IMR-90 (cell line): ENCODE results near the gene PAN2. TPM values are rescaled to one million over a fixed set of nuclear protein-coding genes. Genes with fewer than 3 reads are reported as not detected.

ENCODE experiments used
- ATAC-seq: fragments of 200-7000 bp; cut with Tn5 transposase; 2 replicates; pipeline ENCODE4 v1.9.1; 2020; ENCODE audit warnings: low read depth, mild to moderate bottlenecking, moderate library complexity
- BruUV-seq: library from RNA; stranded (reverse); fragments of 400-500 nt; replicated peaks from 2 replicates; lab custom pipeline; 2021; lab: Mats Ljungman, UMichigan
- CTCF ChIA-PET: fragments of 300-600 bp; formaldehyde crosslinking; extraction: SDS; loops from one replicate; lab custom pipeline; 2021; ENCODE audit warnings: antibody characterized with exemption; lab: Yijun Ruan, JAX
- POLR2A ChIA-PET: fragments of 300-600 bp; sonication (Branson Sonifier 250); formaldehyde crosslinking; loops from one replicate; lab custom pipeline; 2022; ENCODE audit warnings: antibody characterized with exemption; ENCODE audit not compliant: unreplicated experiment; lab: Charles Lee
- DNase-seq: peaks from one replicate; pipeline ENCODE4 v3.0.0; 2013
- H2AFZ ChIP-seq: replicated peaks from 2 replicates; pipeline ENCODE3; 2013; ENCODE audit warnings: low read length, mild to moderate bottlenecking; ENCODE audit not compliant: poor library complexity
- H2AK5ac ChIP-seq: 2 replicates; pipeline ENCODE4 v1.6.1; 2013; ENCODE audit warnings: low read depth, low read length, inconsistent platforms
- H2AK9ac ChIP-seq: replicated peaks from 2 replicates; pipeline ENCODE3; 2013; ENCODE audit warnings: mild to moderate bottlenecking, low read depth, low read length, moderate library complexity; ENCODE audit not compliant: poor library complexity
- H2BK120ac ChIP-seq: 2 replicates; pipeline ENCODE4 v1.6.1; 2013; ENCODE audit warnings: low read depth, low read length, inconsistent platforms
- H2BK15ac ChIP-seq: 3 replicates; pipeline ENCODE4 v1.6.1; 2013; ENCODE audit warnings: low read depth, low read length, inconsistent platforms
- H2BK20ac ChIP-seq: 2 replicates; pipeline ENCODE4 v1.6.1; 2013; ENCODE audit warnings: low read depth, mild to moderate bottlenecking, inconsistent platforms, low read length, moderate library complexity
- H2BK5ac ChIP-seq: 2 replicates; pipeline ENCODE4 v1.6.1; 2013; ENCODE audit warnings: mild to moderate bottlenecking, low read depth, low read length, inconsistent platforms; ENCODE audit not compliant: poor library complexity, severe bottlenecking
- H3K14ac ChIP-seq: replicated peaks from 2 replicates; pipeline ENCODE4 v1.6.1; 2013; ENCODE audit warnings: low read depth, low read length, inconsistent platforms
- H3K18ac ChIP-seq: 2 replicates; pipeline ENCODE4 v1.6.1; 2013; ENCODE audit warnings: low read depth, low read length, control low read depth
- H3K23ac ChIP-seq: 2 replicates; pipeline ENCODE4 v1.6.1; 2013; ENCODE audit warnings: low read depth, low read length, inconsistent platforms
- H3K27ac ChIP-seq: 2 replicates; pipeline ENCODE4 v1.5.1; 2013; ENCODE audit warnings: mild to moderate bottlenecking, control low read depth, low read length; ENCODE audit not compliant: insufficient read depth
- H3K27me3 ChIP-seq: 2 replicates; pipeline ENCODE4 v1.6.1; 2013; ENCODE audit warnings: low read length; ENCODE audit not compliant: control insufficient read depth, insufficient read depth
- H3K36me3 ChIP-seq: 2 replicates; pipeline ENCODE4 v1.6.1; 2013; ENCODE audit warnings: low read length, mixed read lengths; ENCODE audit not compliant: control insufficient read depth, insufficient read depth
- H3K4ac ChIP-seq: 2 replicates; pipeline ENCODE4 v1.6.1; 2013; ENCODE audit warnings: low read depth, low read length, inconsistent platforms
- H3K4me1 ChIP-seq: 2 replicates; pipeline ENCODE4 v1.6.1; 2013; ENCODE audit warnings: low read length, mixed read lengths; ENCODE audit not compliant: control insufficient read depth, insufficient read depth
- H3K4me2 ChIP-seq: 2 replicates; pipeline ENCODE4 v1.6.1; 2013; ENCODE audit warnings: low read depth, mild to moderate bottlenecking, control low read depth, low read length, moderate library complexity
- H3K4me3 ChIP-seq: 2 replicates; pipeline ENCODE4 v1.5.1; 2013; ENCODE audit warnings: low read depth, mild to moderate bottlenecking, control low read depth, low read length, moderate library complexity; ENCODE audit not compliant: insufficient read depth
- H3K56ac ChIP-seq: 2 replicates; pipeline ENCODE4 v1.6.1; 2013; ENCODE audit warnings: low read length, inconsistent platforms; ENCODE audit not compliant: insufficient read depth; ENCODE audit errors: extremely low read depth
- H3K79me1 ChIP-seq, 2 experiments: 2 replicates each; pipeline ENCODE4 v1.6.1; 2013; ENCODE audit warnings: low read length in 2 of 2, inconsistent platforms in 1 of 2, low read depth in 1 of 2
- H3K9ac ChIP-seq: 2 replicates; pipeline ENCODE4 v1.6.1; 2013; ENCODE audit warnings: low read depth, low read length, control low read depth
- H3K9me1 ChIP-seq: 2 replicates; pipeline ENCODE4 v1.6.1; 2013; ENCODE audit warnings: low read length, inconsistent platforms; ENCODE audit not compliant: insufficient read depth
- H3K9me3 ChIP-seq: 2 replicates; pipeline ENCODE4 v1.6.1; 2013; ENCODE audit warnings: low read length; ENCODE audit not compliant: control insufficient read depth, insufficient read depth
- H4K20me1 ChIP-seq: 2 replicates; pipeline ENCODE4 v1.6.1; 2013; ENCODE audit warnings: low read length, inconsistent platforms; ENCODE audit not compliant: insufficient read depth
- H4K5ac ChIP-seq: 2 replicates; pipeline ENCODE4 v1.6.1; 2013; ENCODE audit warnings: mild to moderate bottlenecking, low read depth, low read length, control low read depth
- H4K8ac ChIP-seq, 2 experiments: 2 replicates each; pipeline ENCODE4 v1.6.1; 2013; ENCODE audit warnings: low read depth in 2 of 2, low read length in 2 of 2, control low read depth in 1 of 2, inconsistent platforms in 1 of 2
- H4K91ac ChIP-seq: 2 replicates; pipeline ENCODE4 v1.6.1; 2013; ENCODE audit warnings: low read depth, low read length, inconsistent platforms; ENCODE audit not compliant: insufficient read depth
- BHLHE40 ChIP-seq: fragments of 150-350 bp; IDR thresholded peaks from 2 replicates; pipeline ENCODE4 v1.6.1; 2016; ENCODE audit warnings: mild to moderate bottlenecking, low read depth, low read length
- CEBPB ChIP-seq: IDR thresholded peaks from 2 replicates; pipeline ENCODE4 v1.6.1; 2012; ENCODE audit warnings: low read depth, low read length, improper control_type of control experiment
- CHD1 ChIP-seq: IDR thresholded peaks from 2 replicates; pipeline ENCODE4 v1.6.1; 2012; ENCODE audit warnings: low read depth, low read length, improper control_type of control experiment
- CTCF ChIP-seq: conservative IDR thresholded peaks from 2 replicates; pipeline ENCODE4 v1.5.1; 2012; ENCODE audit warnings: mild to moderate bottlenecking, low read depth, low read length, improper control_type of control experiment
- ELK1 ChIP-seq: fragments of 150-350 bp; IDR thresholded peaks from 2 replicates; pipeline ENCODE4 v1.6.1; 2016; ENCODE audit warnings: low read depth, mild to moderate bottlenecking, low read length, moderate library complexity, borderline replicate concordance
- MAFK ChIP-seq: IDR thresholded peaks from 2 replicates; pipeline ENCODE4 v1.6.1; 2012; ENCODE audit warnings: low read depth, low read length, improper control_type of control experiment
- MAZ ChIP-seq: IDR thresholded peaks from 2 replicates; pipeline ENCODE4 v1.6.1; 2012; ENCODE audit warnings: low read depth, mild to moderate bottlenecking, low read length, improper control_type of control experiment, moderate library complexity, borderline replicate concordance
- MXI1 ChIP-seq: IDR thresholded peaks from 2 replicates; pipeline ENCODE4 v1.6.1; 2012; ENCODE audit warnings: low read depth, mild to moderate bottlenecking, low read length, moderate library complexity, borderline replicate concordance
- NFE2L2 ChIP-seq: fragments of 150-350 bp; IDR thresholded peaks from 2 replicates; pipeline ENCODE4 v1.6.1; 2016; ENCODE audit warnings: low read depth, mild to moderate bottlenecking, low read length
- RCOR1 ChIP-seq: IDR thresholded peaks from 2 replicates; pipeline ENCODE4 v1.6.1; 2012; ENCODE audit warnings: mild to moderate bottlenecking, low read length, improper control_type of control experiment; ENCODE audit not compliant: insufficient replicate concordance
- RFX5 ChIP-seq: IDR thresholded peaks from 2 replicates; pipeline ENCODE4 v1.8.0; 2012; ENCODE audit warnings: low read depth, mild to moderate bottlenecking, low read length, moderate library complexity
- SMC3 ChIP-seq: fragments of 150-350 bp; IDR thresholded peaks from 2 replicates; pipeline ENCODE4 v1.6.1; 2016; ENCODE audit warnings: low read depth, mild to moderate bottlenecking, antibody characterized with exemption, low read length, moderate library complexity
- USF2 ChIP-seq: fragments of 150-350 bp; IDR thresholded peaks from 2 replicates; pipeline ENCODE4 v1.6.1; 2017; ENCODE audit warnings: mild to moderate bottlenecking, antibody characterized with exemption, low read length, low read depth
- WGBS, 2 experiments: methylation state at CpG; one replicate each; pipeline versions ENCODE4 v1.1.5 to v1.1.7; 2013; ENCODE audit warnings: missing lambda C conversion rate in 2 of 2; ENCODE audit not compliant: insufficient read length in 1 of 2; ENCODE audit errors: extremely low coverage in 2 of 2; 5-methylcytosine and 5-hydroxymethylcytosine counted together
- dilution Hi-C: fragments of 300-500 bp; cut with HindIII; formaldehyde crosslinking; loops from one replicate; pipeline ENCODE4 v1.14.3; 2018; ENCODE audit warnings: low sequenced_read_pairs; ENCODE audit not compliant: unreplicated experiment
- in situ Hi-C: fragments of 300-500 bp; cut with MboI; formaldehyde crosslinking; loops from 3 replicates; pipeline ENCODE4 v1.14.3; 2019; ENCODE audit warnings: low sequenced_read_pairs, inconsistent platforms, mixed read lengths
- intact Hi-C: fragments of 100-400 bp; cut with micrococcal nuclease; formaldehyde crosslinking; loops from 2 replicates; pipeline ENCODE4 v1.10.0; 2022
- polyA plus RNA-seq, 3 experiments: library from polyadenylated mRNA; depleted of rRNA; stranded (reverse); fragments of >200 nt; gene quantifications; 2 replicates each; pipeline ENCODE4 v1.2.3, GENCODE V29; 2012; ENCODE audit warnings: low replicate concordance in 1 of 3
- total RNA-seq: library from RNA; depleted of rRNA; stranded (reverse); fragments of >200 nt; gene quantifications from 2 replicates; pipeline ENCODE4 v1.2.3, GENCODE V29; 2012

PAN2 gene
- total and polyA plus RNA-seq, 2 of the 4 experiments (the other 2 are of a cell fraction): 9.7 to 20.2 TPM

GRCh38 chr12:56297400-56297799 is 36.4 kb downstream of the PAN2 start:
- POLR2A ChIA-PET: interaction anchor here (0.6 to 1.2 kb wide), 2 partner anchors 9 to 19 kb away, joined by 6 read pairs; no protein-coding TSS in a partner anchor
- Histone ChIP-seq H3K4ac (no peak overlapping the region), H3K36me3 (peaks cover 11% of the 10 kb centered on the region), H3K9ac (no peak overlapping the region), H2AK5ac (no peak overlapping the region), H4K8ac (no peak overlapping the region), H3K4me3 (no peak overlapping the region), H3K27ac (no peak overlapping the region), H3K18ac (no peak overlapping the region), H2BK20ac (no peak overlapping the region), H2AFZ (no peak overlapping the region), H2AK9ac (no peak overlapping the region), H3K14ac (no peak overlapping the region), H3K4me2 (no peak overlapping the region), H3K9me1 (peaks cover 11% of the 10 kb centered on the region), H3K79me1 (peaks cover 20 to 71% of the 10 kb centered on the region in 2 experiments), H4K20me1 (peaks cover 20% of the 10 kb centered on the region), H3K9me3 (no peaks in the 10 kb centered on the region), H2BK120ac (no peak overlapping the region), H3K23ac (no peak overlapping the region), H3K27me3 (no peaks in the 10 kb centered on the region), H4K91ac (no peak overlapping the region), H2BK5ac (no peak overlapping the region), H2BK15ac (no peak overlapping the region), H4K5ac (no peak overlapping the region), H3K56ac (no peak overlapping the region), H3K4me1 (peaks cover 9% of the 10 kb centered on the region; the same call in 1 of the 2 replicates)
- intact Hi-C loops (no loop called here), in situ Hi-C loops (no loop called here), dilution Hi-C loops (no loop called here)
- no peak for DNase-seq
- WGBS, 2 experiments: 96% methylated on average over 5 of the region's 8 CpGs; no CpG with 5 or more reads in 1 of the 2 experiments
- TF ChIP-seq MXI1 (no peak), CHD1 (no peak), SMC3 (no peak), MAZ (no peak), CTCF (no peak), USF2 (no peak), BHLHE40 (no peak), RFX5 (no peak), MAFK (no peak), NFE2L2 (no peak), CEBPB (no peak), RCOR1 (no peak), ELK1 (no peak)
- CTCF ChIA-PET: no interaction called here
- BruUV-seq: no TSS peak
- ATAC-seq: no peak
